Measurements from ENCODE around the gene FYN.

The FYN gene

DNA sequence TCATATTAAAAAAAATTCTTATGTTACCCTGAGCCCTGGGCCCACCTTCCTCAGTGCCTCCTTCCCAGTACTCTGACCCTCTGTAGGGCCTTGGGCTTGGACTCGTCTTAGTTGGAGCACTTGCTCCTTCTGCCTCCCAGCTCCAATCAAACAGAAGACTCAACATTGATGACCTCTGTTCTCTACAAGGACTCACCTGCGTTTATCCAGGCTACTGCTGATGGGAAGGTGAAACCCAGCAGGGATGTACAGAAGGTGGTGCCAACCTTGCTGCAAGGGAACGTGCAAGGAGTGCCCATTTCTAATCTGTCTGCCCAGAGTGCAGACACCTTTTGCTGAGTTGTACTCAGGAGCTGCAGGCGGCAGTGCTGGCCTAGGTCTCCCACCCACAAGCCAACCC lies 38.9 kb downstream of the FYN start:
- FAIRE-seq, result no peak
- no peak for DNase-seq (ENCODE audit: low spot score)

DNA sequence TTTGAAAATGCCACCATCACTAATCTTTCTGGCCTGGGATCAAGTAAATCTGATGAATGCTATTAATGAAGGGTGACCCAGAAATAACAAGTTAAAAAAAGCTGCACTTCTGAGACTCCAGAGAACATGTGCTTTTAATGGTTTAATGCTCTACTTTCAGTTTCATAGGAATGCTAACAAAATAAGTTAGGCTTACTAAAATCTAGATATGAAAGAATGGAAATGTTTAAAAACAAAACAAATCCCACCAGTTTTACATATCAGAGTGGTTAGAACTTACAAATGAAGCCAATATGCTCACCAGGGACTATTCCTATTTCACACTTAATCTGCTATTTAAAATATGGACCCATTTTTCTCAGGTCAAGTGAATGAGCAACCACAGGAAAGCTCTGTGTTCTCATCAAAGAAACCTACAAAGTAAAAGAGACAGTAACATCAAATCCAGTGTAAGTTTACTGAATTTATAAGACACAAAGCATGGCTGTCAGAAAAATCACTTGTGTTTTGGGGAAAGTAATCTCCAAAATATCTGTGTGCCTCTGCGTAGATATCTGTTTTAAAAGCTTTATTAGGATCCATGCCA lies 40.3 kb downstream of the FYN start:
- FAIRE-seq (no peak), DNase-seq (ENCODE audit: low spot score) (no peak)

DNA sequence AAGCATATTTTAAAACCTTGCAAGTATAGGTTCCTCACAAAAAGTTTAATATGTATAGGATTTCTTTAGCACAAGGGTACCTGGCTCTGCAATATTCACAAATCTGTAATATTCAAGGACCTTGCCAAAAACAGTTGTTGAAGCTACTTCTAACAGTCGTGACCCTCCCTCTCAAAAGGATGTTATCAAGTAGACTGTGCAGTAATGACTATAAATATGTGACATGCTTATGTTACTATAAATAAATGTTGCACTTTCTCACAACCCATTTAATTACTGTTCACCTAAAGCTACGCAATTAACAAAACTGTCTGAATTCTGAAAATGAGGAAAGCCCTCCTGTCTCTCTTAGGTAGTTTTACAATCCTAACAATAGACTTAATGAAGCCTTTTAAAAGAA lies 41.8 kb downstream of the FYN start:
- no peak for DNase-seq (ENCODE audit: low spot score)
- FAIRE-seq, result no peak

- no peak for FAIRE-seq
Measured at GRCh38 chr6:111829998-111830397, 43.3 kb downstream of the FYN start.

GRCh38 chr6:111829581-111829980 lies 43.7 kb downstream of the FYN start:
- DNase-seq (ENCODE audit: low spot score), result no peak
- FAIRE-seq, result no peak

More at GRCh38 chr6:111829998-111830397, 43.3 kb downstream of the FYN start:
- DNase-seq (ENCODE audit: low spot score), result no peak

- DNase-seq (ENCODE audit: low spot score) (no peak), FAIRE-seq (no peak)
Measured at GRCh38 chr6:111828809-111829208, 44.4 kb downstream of the FYN start.

GRCh38 chr6:111825439-111826086 lies 47.7 kb downstream of the FYN start:
- DNase-seq (ENCODE audit: low spot score), result no peak
- FAIRE-seq, result no peak

DNA sequence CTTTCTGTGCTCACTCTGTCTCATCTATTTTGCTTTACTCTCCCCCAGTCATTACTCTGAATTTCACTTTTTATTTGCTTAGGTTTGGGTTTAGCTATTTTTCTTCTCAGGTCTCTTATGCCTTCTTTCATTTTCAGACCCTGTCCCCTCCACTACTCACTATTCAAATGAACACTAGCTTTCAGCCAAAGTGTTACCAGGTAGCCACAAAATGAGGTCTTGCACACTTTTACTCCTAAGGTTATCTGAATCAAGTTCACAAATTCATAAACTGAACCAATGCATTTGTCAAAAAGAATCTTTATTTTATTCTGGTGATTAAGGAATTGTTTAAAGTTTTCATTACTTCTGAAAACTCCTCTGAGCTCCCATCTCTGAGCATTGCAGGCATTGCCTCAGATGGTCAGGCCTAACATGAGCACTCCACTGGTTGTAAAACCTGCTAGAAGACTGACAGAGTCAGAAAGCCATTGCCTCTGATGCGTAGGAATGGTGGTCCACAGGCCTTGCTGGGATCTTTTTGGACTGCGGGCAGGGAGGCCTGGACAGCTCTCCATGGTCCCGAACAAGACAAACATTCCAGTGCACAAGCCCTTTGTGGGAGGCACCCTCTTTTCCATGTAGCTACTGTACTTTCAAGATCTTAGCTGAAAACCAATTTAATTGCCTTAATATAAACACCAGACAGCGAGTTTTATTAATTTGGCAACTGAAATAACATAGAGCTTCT lies 48.5 kb downstream of the FYN start:
- DNase-seq (ENCODE audit: low spot score) (no peak), FAIRE-seq (no peak)

- FAIRE-seq (no peak), DNase-seq (ENCODE audit: low spot score) (no peak)
Measured at GRCh38 chr6:111823831-111824607, 49.2 kb downstream of the FYN start.

- DNase-seq (ENCODE audit: low spot score), result no peak
- no peak for FAIRE-seq
Measured at GRCh38 chr6:111823012-111823411, 50.2 kb downstream of the FYN start.

DNA sequence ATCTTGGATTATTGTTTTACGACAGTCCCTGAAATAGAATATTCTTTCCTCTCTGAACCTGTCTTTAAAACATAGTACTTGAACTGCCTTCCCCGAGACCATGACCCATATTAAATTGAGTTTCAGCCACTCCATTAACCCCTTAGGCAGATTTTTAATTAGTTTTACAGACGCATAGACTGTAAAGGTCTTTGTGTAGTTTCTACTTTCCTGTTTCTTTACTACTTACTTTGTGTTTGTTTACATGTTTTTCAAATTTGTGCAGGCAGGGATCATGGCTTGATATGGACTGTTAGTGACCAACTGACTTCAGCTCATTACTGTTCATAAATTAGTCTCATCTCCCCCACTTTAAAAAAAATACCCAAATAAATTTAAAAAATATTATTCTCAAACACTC lies 53.8 kb downstream of the FYN start:
- no peak for FAIRE-seq
- no peak for DNase-seq (ENCODE audit: low spot score)

DNA sequence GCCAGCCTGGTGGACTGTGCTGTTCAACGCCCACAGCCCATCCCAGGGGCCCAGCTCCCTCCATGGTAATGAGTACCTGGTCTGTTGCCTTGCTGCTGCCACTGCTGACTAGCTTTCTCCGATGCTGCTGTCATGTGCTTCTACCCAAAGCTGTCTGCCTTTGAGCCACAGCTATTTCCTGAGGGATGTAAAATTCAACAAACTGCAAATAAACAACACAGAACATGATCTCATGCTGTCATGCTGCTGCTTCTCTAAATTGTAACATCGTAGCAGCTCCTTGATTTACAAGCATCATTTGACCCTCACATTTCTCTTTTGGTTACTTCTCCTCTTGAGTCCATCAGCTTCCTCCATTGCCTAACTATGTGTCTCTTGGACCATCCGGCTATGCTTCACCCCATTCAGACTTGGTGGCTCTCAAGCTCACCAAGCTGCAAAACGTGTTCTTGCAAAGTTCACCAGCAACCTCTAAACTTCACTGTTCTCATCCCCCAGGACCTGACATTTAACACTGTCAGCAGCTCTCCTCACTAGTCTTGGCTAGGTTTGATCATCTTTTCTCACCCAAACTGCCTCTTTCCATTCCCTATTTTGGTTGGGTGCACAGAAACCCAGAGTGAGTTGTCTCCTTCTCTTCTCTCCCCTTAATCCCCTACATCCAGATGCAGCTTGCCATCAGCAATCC lies 54.6 kb downstream of the FYN start:
- FAIRE-seq (no peak), DNase-seq (ENCODE audit: low spot score) (no peak)

GRCh38 chr6:111817451-111818120 lies 55.7 kb downstream of the FYN start:
- DNase-seq (ENCODE audit: low spot score) (no peak), FAIRE-seq (no peak)

- no peak for FAIRE-seq
- no peak for DNase-seq (ENCODE audit: low spot score)
Measured at GRCh38 chr6:111813677-111814310, 59.5 kb downstream of the FYN start.

DNA sequence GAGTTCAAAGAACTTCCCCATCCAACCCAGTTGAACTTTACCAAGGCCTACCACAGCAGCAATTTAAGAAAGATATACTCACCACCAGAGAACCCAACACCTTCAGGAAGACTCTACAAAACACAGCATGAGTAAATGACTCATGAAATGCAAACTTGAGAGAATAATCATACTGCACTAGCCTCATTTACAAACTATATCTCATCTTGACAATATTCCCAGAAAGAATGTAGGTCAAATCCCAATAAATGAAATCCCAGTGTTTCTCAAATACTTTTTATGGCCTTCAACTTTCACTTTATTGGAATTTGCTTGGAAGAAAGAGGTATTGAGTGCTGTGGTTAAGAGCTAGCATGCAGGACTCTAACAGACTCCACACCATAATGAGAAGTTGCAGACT lies 60.0 kb downstream of the FYN start:
- no peak for FAIRE-seq
- no peak for DNase-seq (ENCODE audit: low spot score)

- DNase-seq (ENCODE audit: low spot score), result no peak
- FAIRE-seq, result no peak
Measured at GRCh38 chr6:111812060-111813038, 60.9 kb downstream of the FYN start.

- DNase-seq (ENCODE audit: low spot score) (no peak), FAIRE-seq (no peak)
Measured at GRCh38 chr6:111810294-111811131, 62.7 kb downstream of the FYN start.

- DNase-seq (ENCODE audit: low spot score), result no peak
- FAIRE-seq, result no peak
Measured at GRCh38 chr6:111809766-111810165, 63.5 kb downstream of the FYN start.

Data from urothelium cell line (cell line).